ENCODE data around the gene SLC8A1.

SLC8A1 gene

DNA sequence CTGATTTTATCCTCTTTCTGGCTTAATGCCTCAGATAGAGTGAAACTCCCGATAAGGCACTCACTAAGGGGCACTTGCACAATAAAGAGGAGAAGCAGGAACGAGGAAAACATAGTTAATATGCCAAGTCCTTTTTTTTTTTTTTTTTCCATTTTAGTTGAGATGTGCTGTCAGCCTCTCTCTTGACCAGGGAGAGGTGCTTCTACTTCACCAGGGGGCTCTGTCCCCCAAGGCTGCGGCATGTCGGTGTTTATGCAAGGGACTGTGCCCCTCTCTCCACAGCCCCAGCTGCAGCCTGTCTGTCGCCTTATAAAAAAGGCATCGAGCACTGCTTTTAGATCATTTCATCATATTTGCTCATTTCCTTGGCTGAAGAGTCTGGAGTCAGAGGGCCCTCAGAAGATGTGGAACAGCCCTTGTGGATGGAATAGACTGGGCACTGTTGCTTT, 178.1 kb downstream of the SLC8A1 start:
- no peak for DNase-seq (ENCODE audit: low spot score)

DNA sequence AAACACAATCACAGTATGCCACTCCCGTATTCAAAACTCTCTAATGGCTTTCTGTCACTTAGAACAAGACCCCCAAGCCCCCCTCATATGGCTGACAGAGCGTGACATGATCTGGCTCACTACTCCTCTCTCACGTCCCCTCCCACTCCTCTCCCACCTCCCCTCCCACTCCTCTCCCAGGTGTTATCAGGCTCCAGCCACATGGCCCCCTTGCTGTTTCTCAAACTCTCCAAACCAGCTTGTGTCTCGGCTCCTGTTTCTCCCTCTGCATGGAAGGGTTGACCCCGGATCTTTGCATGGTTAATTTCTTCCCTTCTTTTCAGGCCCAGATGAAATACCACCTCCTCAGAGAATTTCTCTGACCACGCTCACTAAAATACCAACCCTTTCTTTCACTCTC, 180.8 kb downstream of the SLC8A1 start:
- DNase-seq (ENCODE audit: low spot score), result no peak

DNA sequence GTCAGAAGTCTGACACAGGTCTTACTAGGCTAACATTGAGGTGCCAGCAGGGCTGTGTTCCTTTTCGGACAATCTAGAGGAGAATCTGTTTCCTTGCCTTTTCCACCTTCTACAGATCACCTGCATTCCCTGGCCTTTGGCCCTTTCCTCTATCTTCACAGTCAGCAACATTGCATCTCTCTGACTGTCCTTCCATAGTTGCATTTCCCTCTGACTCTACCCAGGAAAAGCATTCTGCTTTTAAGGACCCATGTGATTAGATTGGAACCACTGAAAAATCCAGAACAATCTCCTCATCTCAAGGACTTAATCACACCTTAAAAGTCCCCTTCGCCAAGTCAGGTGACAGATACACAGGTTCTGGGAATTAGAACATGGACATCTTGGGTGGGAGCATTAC, 181.5 kb downstream of the SLC8A1 start:
- DNase-seq (ENCODE audit: low spot score), result no peak

DNA sequence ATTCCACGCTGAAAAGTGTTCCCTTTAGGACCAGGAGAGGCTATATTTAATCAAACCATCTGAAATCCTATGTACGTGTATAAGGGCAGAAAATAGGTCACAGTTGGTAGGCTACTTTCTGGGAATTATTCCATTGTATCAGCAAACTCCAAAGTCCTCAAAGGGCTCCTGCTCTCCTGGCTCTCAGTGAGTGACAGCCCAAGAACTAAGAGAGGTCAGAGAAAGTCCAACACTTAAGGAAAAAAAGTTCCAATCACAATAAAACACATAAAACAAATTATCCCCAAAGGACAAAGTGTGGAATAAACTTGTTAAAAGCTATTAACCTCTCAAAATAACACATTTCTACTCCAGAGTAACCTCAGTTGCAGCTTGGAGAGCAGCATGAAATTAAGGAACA, 183.3 kb downstream of the SLC8A1 start:
- DNase-seq (ENCODE audit: low spot score), result no peak

DNA sequence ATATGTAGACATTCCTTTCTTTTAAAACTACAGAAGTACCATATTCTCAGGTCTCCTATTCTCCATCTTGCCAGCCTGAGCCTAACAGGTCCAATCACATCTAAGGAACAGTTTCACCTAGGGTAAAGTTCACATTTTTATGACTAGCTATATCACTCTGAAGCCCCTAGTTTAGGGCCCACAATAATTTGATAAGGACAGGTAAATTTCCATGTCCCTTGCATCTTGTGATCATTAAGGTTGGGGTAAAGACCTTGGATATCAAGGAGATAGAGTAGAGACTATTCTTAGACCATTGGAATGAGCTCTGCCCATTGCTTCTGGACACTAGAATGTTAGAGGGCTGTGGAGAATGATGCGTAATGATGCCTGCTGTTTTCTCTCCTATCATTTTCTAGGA, 185.7 kb downstream of the SLC8A1 start:
- no peak for DNase-seq (ENCODE audit: low spot score)

DNA sequence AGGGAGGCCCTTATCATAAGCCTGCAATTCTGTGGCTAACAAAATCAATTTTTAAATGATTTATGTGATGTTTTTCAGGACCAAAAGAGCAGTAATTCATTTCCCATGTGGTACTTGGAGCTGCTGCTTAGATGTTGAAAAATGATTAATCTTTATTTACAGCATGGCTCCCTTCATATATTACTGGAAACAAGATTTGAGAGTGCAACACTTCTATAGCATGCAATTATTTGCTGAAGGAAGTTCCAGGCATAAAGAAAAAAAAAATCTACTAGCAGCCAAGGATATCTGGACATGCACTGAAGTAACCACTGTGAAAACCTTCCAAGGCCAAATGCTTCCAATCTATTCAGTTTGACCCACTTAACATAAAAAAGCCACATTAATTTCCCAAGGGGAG, 186.3 kb downstream of the SLC8A1 start:
- no peak for DNase-seq (ENCODE audit: low spot score)

DNA sequence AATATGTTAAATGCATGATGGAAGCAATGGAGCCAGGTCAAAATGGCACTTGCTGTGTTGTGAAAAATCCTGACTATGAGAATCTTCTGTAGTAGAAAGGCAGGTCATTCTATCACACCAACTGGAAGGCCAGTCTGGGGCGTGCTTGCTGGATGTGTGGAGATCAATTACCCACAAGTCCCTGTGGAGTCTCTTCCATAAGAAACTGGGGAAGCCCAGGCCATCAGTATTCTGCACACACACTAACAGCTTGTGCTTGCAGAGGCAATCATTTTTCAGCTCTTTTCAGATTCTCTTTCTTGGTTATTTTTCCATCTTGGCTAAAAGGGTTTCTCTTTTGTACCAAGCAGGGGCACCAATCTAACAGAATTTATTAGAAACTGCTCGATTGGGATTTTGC, 190.8 kb downstream of the SLC8A1 start:
- DNase-seq (ENCODE audit: low spot score), result no peak

DNA sequence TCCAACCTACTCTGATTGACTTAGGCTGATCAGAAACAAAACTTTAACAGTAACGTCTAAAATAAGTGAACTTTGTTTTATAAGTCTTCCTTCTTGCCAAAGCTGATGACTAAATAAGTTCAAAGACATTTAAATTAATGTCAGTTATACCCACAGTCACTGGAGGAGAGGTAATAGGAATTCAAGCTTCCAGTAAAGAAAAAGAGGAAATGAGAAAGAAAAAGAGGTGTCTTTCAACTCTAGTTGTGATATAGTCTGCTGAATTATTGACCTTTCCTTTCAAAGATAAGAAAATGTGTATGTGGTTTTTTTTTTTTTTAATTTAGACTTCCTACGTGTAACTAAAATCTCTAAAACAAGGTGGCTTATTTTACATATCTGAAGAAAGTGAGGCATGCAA, 191.5 kb downstream of the SLC8A1 start:
- DNase-seq (ENCODE audit: low spot score), result no peak

DNA sequence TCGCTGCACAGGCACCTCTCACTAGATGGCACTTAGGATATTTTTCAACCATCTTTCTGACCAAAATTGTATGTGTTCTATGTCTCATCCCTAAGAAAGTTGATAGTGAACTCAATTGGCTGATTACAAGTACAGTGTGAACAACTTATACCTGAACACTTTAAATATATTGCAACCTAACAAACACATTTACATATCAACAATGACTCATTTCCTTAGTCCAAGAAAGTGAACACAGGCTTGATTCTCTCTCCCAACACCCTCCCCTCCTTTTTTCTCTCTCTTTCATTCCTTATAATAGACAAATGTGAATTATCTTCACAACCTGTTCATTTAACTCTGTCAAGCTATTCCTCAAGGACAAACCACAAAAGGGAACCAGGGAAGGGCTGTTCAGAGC, 192.0 kb downstream of the SLC8A1 start:
- no peak for DNase-seq (ENCODE audit: low spot score)

DNA sequence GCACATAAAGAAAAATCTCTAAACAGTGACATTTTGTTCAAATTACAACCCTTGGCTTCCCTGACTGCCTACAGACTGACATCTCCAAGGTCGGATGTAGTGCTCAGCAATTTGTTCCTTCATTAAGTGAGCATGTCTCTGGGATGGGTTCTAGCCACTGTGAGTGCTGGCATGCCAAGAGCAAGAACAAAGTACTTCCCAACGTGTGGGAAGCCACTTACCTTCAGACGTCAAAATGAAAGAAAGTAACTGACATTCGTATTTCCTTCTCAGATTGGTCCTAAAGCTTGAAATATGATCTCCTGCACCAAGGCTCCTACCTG, 193.8 kb downstream of the SLC8A1 start:
- DNase-seq (ENCODE audit: low spot score), result no peak

DNA sequence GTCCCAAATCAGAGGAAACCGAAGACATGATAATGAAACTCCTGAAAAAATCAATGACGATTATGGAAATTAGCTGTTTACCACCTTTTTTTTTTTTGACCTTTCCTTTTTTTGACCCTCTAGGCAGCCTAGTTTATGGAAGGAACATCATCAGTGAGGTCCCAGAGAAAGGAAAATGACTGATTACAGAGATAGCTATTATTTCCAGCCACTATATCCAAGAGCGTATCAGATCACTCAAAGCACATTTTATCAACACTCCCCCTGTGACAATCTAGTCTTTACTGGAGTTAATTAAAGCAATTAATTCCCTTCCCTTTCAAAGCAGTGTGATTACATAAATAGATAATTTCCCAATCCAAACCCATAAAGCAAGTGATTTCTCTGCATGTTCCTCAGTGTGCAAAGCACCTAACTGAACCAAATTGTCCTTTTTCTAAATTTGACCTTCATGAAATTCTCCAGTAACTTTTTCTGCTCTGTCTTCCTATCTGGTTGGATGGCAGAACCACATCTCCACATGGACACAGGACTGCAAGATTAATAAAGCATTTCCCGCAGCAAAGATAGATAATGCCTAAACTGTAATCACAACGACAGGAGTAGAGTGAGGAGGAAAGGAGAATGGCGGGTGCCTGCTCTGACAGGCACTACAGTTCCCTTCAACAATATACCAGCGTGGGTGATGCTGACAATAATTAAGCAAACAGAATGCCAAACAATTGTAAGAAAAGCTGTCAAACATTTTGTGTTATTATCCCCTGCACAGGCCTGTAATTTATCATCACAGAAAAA, 194.4 kb downstream of the SLC8A1 start:
- DNase-seq (ENCODE audit: low spot score), result no peak

DNA sequence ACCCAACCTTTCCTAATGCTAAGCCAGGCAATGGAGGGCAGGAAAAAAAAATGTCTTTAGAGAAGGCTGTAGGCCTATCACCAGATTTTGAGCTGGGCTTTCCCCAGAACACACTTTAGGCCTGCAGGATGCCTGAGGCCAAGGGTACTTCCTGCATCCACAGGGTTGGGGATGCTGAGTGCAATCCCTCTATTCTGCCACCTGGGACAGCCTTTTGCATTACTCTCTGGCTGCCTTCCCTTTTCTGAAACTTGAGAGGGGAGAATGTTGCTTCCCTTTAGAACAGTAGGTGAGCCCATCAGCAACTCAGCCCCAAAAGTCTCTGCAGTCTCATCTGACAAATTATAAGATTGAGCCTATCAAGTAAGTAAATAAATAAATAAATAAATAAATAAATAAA, 195.2 kb downstream of the SLC8A1 start:
- peak; percentile 17 for DNase-seq (ENCODE audit: low spot score)

DNA sequence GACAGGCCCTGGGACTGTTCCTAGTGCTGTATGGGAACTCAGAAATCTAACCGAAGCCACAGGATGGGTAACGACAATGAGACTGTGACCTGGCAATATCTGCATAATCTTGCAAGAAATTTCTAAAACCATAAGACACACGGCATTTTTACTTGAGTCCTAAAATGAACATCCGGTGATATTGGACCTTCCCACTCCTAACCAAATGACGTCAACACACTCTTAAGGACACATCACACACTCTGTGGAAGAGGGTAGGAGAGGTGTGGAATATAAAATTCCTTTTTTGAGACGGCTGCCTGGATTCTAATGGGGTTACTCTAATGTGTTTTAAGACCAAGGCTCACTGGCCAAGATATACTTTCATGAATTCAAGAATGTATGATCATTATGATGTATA, 195.9 kb downstream of the SLC8A1 start:
- DNase-seq (ENCODE audit: low spot score), result no peak

DNA sequence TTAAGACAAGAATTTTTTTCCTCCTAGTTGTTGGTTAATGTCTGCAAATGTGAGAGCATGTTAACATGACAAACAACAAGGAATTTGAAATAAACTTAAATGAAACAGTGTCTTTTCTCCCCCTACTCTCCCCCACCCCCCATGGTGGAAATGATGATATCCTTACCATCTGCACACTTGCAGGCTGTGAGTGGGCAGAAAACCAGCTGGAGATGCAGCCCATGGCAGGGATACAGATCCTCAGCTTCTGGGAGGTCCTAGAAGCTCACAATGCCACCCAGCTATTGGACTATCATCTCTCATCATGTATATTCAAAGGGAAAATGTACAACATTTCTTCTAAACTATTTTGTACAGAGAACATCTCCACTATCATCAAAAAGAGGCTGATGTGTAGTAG, 196.8 kb downstream of the SLC8A1 start:
- no peak for DNase-seq (ENCODE audit: low spot score)

DNA sequence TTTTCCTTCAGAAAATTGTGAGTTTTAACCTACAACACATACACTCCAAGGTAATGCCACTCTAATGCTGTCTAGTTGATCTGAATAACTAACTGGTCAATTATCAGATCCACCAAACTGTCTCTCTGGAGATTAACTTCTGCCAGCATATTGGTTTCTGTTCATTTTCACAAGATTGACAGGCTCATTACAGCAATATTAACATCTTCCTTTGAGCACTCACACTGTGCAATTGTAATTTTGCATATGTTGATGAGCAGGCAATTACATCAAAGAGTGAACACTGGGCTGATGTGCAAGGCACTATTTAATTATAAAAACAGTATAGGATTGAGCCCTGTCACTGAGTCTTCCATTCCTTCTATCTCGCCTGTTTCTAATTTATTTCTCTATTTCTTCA, 197.3 kb downstream of the SLC8A1 start:
- DNase-seq (ENCODE audit: low spot score), result no peak

DNA sequence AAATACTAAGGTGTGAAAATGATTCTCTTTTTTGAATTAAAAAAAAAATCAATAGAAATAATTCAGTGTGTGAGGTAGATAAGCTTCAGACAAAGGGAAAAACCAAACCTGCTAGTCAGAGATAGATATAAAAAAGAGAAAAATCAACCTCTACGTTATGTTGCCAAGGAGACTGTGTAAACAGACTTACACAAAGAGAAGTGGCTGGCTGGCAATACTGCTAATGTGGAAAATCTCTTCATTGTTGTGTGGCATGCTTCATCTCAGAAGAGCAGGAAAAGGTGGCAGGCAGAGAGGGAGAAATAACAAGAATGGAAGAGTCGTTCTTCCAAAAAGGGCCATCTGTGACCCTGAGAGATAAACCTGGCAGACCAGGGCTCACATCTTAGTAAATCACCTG, 200.8 kb downstream of the SLC8A1 start:
- DNase-seq (ENCODE audit: low spot score), result no peak

DNA sequence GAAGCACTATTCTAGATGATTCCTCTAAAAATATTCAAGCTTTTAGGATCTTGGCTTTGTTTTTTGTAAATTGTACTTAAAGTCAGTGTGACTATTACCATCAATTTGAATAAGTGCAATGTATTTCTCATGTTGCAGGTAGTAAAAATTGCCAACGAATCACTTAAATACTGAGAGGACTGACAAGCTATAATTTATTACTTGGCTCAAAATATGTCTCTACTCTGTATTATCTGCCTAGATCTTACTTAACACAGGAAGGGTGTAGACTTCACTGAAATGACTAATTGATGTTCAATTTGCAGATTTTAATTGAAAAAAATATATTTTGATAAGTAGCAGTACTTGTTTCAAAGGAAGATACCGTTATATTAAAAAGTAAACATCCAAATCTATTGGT, 202.3 kb downstream of the SLC8A1 start:
- DNase-seq (ENCODE audit: low spot score), result no peak

DNA sequence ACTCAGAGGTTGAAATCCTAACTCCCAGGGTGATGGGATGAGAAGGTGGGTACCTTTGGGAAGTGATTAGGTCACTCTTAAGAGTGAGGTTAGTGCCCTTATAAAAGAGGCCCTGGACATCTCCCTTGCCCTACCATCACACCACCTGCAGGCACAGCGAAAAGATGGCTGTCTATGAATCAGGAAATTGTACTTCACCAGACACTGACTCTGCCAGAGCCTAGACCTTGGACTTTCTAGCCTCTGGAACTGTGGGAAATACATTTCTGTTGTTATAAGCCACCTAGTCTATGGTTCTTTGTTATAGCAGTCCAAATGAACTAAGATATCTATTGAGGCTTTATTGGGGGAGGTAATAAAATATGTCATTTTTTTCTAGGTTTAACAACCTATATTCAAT, 203.6 kb downstream of the SLC8A1 start:
- DNase-seq (ENCODE audit: low spot score), result no peak

DNA sequence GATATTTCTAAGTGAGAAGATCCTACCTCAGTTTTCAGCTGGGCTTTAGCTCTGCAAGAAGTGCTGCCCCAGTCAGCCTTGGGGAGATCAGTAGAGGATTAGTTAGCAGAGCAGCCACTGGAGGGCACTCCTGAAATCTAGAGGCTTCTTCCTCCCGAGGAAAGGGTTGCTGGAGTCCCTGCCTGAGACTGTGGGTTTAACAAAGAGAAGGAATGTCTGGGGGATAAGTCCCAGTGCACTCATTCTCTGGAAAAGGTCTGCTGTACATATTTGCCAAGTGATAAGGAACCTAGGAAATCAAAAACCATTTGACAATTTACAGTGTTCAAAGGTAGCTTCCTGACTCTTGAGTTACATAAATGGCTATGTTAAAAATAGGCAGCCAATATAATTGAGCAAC, 207.2 kb downstream of the SLC8A1 start:
- DNase-seq (ENCODE audit: low spot score), result peak; percentile 63

DNA sequence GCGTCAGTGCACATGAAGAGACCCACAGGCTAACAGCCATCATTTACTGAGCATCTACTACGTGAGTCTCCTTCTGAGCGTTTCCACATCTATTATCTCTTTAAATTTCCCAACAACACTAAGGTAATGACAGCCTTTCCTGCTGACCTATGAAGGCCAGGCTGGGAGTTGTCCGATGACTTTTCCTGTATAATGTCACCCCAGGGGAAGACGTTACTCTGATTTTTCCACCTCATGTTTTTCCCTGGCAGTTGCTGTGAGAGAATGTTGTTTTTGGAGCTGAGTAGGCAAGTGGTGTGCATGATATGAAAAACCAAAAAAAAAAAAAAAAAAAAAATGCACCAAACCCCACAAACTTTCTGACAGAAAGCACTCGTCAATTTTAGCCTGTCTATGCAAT, 207.6 kb downstream of the SLC8A1 start:
- DNase-seq (ENCODE audit: low spot score), result no peak

DNA sequence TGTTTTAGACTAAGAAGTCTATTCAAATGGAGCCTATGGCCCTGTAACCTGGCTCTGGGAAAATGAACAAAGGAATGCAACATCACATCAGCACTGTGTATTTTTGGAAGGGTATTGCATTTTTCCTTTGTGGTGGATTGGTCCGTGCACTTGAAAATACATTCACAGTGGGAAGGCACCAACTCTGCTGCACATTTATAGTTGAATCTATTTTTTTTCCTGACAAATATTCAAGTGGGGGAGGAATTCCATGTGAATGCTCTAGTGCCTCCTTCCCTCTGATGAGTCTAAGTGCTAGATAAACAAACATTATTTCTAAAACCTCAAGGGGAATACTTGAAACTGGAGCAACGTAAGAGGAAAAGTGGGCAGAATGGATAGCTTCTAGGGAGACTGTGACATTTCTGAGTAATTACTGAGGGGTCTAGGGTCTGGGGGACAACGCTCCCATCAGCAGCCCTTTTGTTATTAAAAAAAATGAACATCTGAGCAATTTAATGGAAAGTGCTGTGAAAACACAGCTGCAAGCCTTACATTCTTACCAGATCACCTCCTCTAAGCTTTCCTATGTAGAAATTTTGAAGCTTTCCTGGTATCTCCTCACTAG, 208.2 kb downstream of the SLC8A1 start:
- DNase-seq (ENCODE audit: low spot score), result peak; percentile 43

DNA sequence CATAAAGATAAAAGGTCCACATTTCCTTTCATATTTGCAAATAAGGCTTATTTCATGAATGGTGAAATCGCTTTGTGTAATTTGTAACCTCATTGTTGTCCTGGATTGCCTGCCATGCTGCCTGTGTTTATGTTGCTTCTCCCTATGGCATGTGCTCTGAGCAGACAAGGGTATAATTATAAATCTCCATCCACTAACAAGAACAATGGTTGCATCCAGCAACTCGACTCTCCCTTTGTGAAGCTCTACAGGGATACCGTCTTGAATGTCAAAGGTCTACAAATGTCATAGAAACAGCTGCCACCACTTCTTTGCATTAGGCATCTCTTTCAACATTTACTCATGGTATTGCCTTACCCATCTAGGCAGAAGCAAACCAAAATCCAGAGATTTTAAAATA, 209.6 kb downstream of the SLC8A1 start:
- DNase-seq (ENCODE audit: low spot score), result no peak

DNA sequence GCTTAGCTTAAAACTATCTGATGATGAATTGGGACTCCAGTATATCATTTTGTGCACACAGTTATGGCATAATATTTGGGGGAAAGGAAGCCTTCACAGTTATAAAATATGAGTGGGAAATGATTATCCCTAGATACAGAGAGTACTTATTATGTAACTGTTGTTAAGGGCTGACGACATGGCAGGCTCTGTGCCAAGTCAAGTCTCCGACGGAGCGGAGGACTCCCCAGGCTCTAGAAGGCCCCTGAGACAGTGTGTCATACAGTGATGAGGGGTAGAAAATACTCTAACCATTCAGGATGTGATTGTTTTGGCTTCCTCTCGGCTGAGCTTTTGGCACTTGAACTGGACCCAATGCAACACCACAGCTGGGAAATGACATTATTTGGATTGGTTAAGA, 211.8 kb downstream of the SLC8A1 start:
- peak; percentile 95 for DNase-seq (ENCODE audit: low spot score)

Measured in AG08395 (cell line).